Skeletal muscle cell (primary cell): ENCODE measurements around the gene INPP5D.

Experiments used
- DNase-seq: peaks from one replicate; pipeline ENCODE4 v3.0.0-alpha.2; 2010; ENCODE audit warnings: low read depth
- H3K4me3 ChIP-seq: 2 replicates; pipeline ENCODE4 v1.5.1; 2011; ENCODE audit warnings: low read depth, mild to moderate bottlenecking, control low read depth, low read length, moderate library complexity

The INPP5D gene

GRCh38 chr2:233213011-233213410 lies 152.9 kb downstream of the INPP5D start:
- no peak for DNase-seq
- H3K4me3 ChIP-seq: no peak overlapping the region

- no peak for DNase-seq
- H3K4me3 ChIP-seq: no peak overlapping the region
Observed at GRCh38 chr2:233213975-233214374, 153.8 kb downstream of the INPP5D start.

GRCh38 chr2:233217892-233218377 lies 157.8 kb downstream of the INPP5D start:
- no peak for DNase-seq
- H3K4me3 ChIP-seq: no peak overlapping the region

GRCh38 chr2:233218836-233219235 lies 158.7 kb downstream of the INPP5D start:
- DNase-seq: no peak
- H3K4me3 ChIP-seq: no peak overlapping the region

GRCh38 chr2:233219848-233220247 lies 159.7 kb downstream of the INPP5D start:
- DNase-seq: no peak
- no peak overlapping the region for H3K4me3 ChIP-seq

- no peak overlapping the region for H3K4me3 ChIP-seq
- no peak for DNase-seq
Observed at GRCh38 chr2:233221378-233222063, 161.4 kb downstream of the INPP5D start.

GRCh38 chr2:233223059-233223894 lies 163.1 kb downstream of the INPP5D start:
- no peak for DNase-seq
- no peak overlapping the region for H3K4me3 ChIP-seq

- H3K4me3 ChIP-seq: no peak overlapping the region
- DNase-seq: no peak
Observed at GRCh38 chr2:233225230-233226068, 165.3 kb downstream of the INPP5D start.

- no peak for DNase-seq
- H3K4me3 ChIP-seq: no peak overlapping the region
Observed at GRCh38 chr2:233226511-233227031, 166.4 kb downstream of the INPP5D start.

- no peak for DNase-seq
- H3K4me3 ChIP-seq: no peak overlapping the region
Observed at GRCh38 chr2:233227346-233227978, 167.3 kb downstream of the INPP5D start.

- DNase-seq: no peak
Observed at GRCh38 chr2:233228376-233228775, 168.2 kb downstream of the INPP5D start.

GRCh38 chr2:233233618-233234230 lies 173.6 kb downstream of the INPP5D start:
- no peak overlapping the region for H3K4me3 ChIP-seq
- DNase-seq: no peak

More at GRCh38 chr2:233228376-233228775, 168.2 kb downstream of the INPP5D start:
- H3K4me3 ChIP-seq: no peak overlapping the region

- DNase-seq: no peak
- no peak overlapping the region for H3K4me3 ChIP-seq
Observed at GRCh38 chr2:233234264-233234663, 174.1 kb downstream of the INPP5D start.

- DNase-seq: no peak
- no peak overlapping the region for H3K4me3 ChIP-seq
Observed at GRCh38 chr2:233234996-233235395, 174.9 kb downstream of the INPP5D start.

GRCh38 chr2:233235977-233236376 lies 175.8 kb downstream of the INPP5D start:
- DNase-seq: no peak
- H3K4me3 ChIP-seq: no peak overlapping the region

GRCh38 chr2:233236820-233237589 lies 176.9 kb downstream of the INPP5D start:
- no peak overlapping the region for H3K4me3 ChIP-seq
- DNase-seq: no peak

GRCh38 chr2:233240897-233241296 lies 180.8 kb downstream of the INPP5D start:
- DNase-seq: no peak
- no peak overlapping the region for H3K4me3 ChIP-seq

DNA sequence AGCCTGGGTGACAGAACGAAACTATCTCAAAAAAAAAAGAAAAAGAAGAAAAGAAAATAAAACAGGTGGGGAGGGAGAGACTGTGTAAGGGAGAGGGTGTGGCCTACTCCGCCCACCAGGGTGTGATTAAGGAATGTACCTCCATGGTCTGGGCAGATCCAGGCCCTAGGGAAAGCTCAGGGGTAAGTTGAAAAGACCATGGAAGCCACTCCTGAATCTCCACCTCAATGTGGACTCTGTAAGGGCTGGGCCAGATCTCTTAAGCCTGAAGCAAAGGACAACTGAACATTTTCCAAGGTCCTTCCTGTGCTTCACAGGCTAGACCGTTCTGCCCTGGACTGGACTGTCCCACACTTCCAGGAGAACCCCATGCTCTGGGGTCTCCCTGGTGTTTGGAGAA lies 181.7 kb downstream of the INPP5D start:
- H3K4me3 ChIP-seq: no peak overlapping the region
- no peak for DNase-seq
